ENCODE measurements around the gene CABYR. TPM values are rescaled to one million over a fixed set of nuclear protein-coding genes. Genes with fewer than 3 reads are reported as not detected.

Gene CABYR
- 6.9 to 7.7 TPM (median 7.4 TPM) in 3 replicates for polyA plus RNA-seq
- polyA plus RNA-seq (2011; ENCODE audit: low read depth): 3.5 TPM
- 6.3 and 8.5 TPM in 2 replicates for polyA plus RNA-seq (2011; cell fraction: cytosol; rRNA removed)
- 17.9 and 21.0 TPM in 2 replicates for polyA plus RNA-seq (2011; cell fraction: nucleus; rRNA removed)
- 5.2 and 6.8 TPM in 2 replicates for polyA plus RNA-seq (2012; ENCODE audit: low replicate concordance)
- 3.4 to 5.8 TPM (median 4.6 TPM) in 3 replicates for polyA minus RNA-seq
- polyA minus RNA-seq (2011; cell fraction: cytosol; rRNA and poly(A)+ RNA removed): 3.6 TPM
- polyA minus RNA-seq (2011; cell fraction: nucleus; rRNA and poly(A)+ RNA removed): 4.2 and 9.0 TPM in 2 replicates

GRCh38 chr18:24138789-24139616, at the start of gene CABYR:
Gene CABYR, plus strand, starts transcription at chr18:24139062. Its CDS starts 4,053 bp downstream, at chr18:24143115.
- H2AFZ ChIP-seq (ENCODE audit: control insufficient read depth, low read length): peak within 1 kb of the TSS; percentile 96
- dilution Hi-C loops (cut with MboI; ENCODE audit: extremely low pct_ligation_motif_present, low sequenced_read_pairs): no loop called here
- H3K9ac ChIP-seq (ENCODE audit: control insufficient read depth, extremely low read depth, insufficient read depth, low read length): peak within 1 kb of the TSS; percentile 71
- no peaks in the 10 kb centered on the region for H3K9me3 ChIP-seq (ENCODE audit: control insufficient read depth, low read depth, low read length)
- peak within 1 kb of the TSS; percentile 61 to 73 (median 66) for H3K4me3 ChIP-seq (ENCODE audit: control insufficient read depth in 2 of 3, extremely low read depth in 1 of 3, insufficient read depth in 2 of 3, low read depth in 1 of 3, low read length in 3 of 3)
- H3K36me3 ChIP-seq (ENCODE audit: control insufficient read depth in 2 of 2, extremely low read depth in 1 of 2, insufficient read depth in 2 of 2, low read length in 2 of 2): no peaks in the 10 kb centered on the region
- H3K27me3 ChIP-seq (ENCODE audit: control insufficient read depth, extremely low read depth, insufficient read depth, low read length): no peaks in the 10 kb centered on the region
- peak within 1 kb of the TSS; percentile 81 for H3K27ac ChIP-seq (ENCODE audit: control insufficient read depth, insufficient read depth, low read length)
- no peaks in the 10 kb centered on the region for H3K79me2 ChIP-seq (ENCODE audit: control insufficient read depth, insufficient read depth, low read length)
- no peaks in the 10 kb centered on the region for H4K20me1 ChIP-seq (ENCODE audit: control insufficient read depth, extremely low read depth, insufficient read depth, low read length)
- FAIRE-seq (peak; percentile 64), DNase-seq (ENCODE audit: low read depth, low spot score) (peak; percentile 11)
- H3K9me1 ChIP-seq (ENCODE audit: control insufficient read depth, extremely low read depth, insufficient read depth, low read length): no peaks in the 10 kb centered on the region
- TF ChIP-seq EZH2 (IDR thresholded peaks at IDR 0.05; ENCODE audit: low read length) (no peak), CTCF (optimal IDR thresholded peaks at IDR 0.05 in 1 of 3, IDR thresholded peaks at IDR 0.05 in 1 of 3, conservative IDR thresholded peaks at IDR 0.05 in 1 of 3; ENCODE audit: extremely low read depth in 1 of 3, insufficient read depth in 2 of 3, low read length in 3 of 3) (no peak)
- peak within 1 kb of the TSS; percentile 92 for H3K4me2 ChIP-seq (ENCODE audit: control insufficient read depth, extremely low read depth, insufficient read depth, low read depth, low read length)
- peaks cover 9% of the 10 kb centered on the region for H3K4me1 ChIP-seq (ENCODE audit: control insufficient read depth, extremely low read depth, insufficient read depth, low read length)

- Histone ChIP-seq H3K9me3 (ENCODE audit: control insufficient read depth, low read depth, low read length) (no peaks in the 10 kb centered on the region), H3K4me2 (ENCODE audit: control insufficient read depth, extremely low read depth, insufficient read depth, low read depth, low read length) (no peak overlapping the region), H3K4me3 (ENCODE audit: control insufficient read depth in 2 of 3, extremely low read depth in 1 of 3, insufficient read depth in 2 of 3, low read depth in 1 of 3, low read length in 3 of 3) (no peak overlapping the region), H3K27ac (ENCODE audit: control insufficient read depth, insufficient read depth, low read length) (no peak overlapping the region), H3K9ac (ENCODE audit: control insufficient read depth, extremely low read depth, insufficient read depth, low read length) (no peak overlapping the region), H3K4me1 (ENCODE audit: control insufficient read depth, extremely low read depth, insufficient read depth, low read length) (no peaks in the 10 kb centered on the region), H3K27me3 (ENCODE audit: control insufficient read depth, extremely low read depth, insufficient read depth, low read length) (no peaks in the 10 kb centered on the region), H3K9me1 (ENCODE audit: control insufficient read depth, extremely low read depth, insufficient read depth, low read length) (no peaks in the 10 kb centered on the region), H3K36me3 (ENCODE audit: control insufficient read depth in 2 of 2, extremely low read depth in 1 of 2, insufficient read depth in 2 of 2, low read length in 2 of 2) (peaks cover 5% of the 10 kb centered on the region in 2 experiments), H3K79me2 (ENCODE audit: control insufficient read depth, insufficient read depth, low read length) (no peaks in the 10 kb centered on the region), H4K20me1 (ENCODE audit: control insufficient read depth, extremely low read depth, insufficient read depth, low read length) (no peaks in the 10 kb centered on the region), H2AFZ (ENCODE audit: control insufficient read depth, low read length) (no peak overlapping the region)
- TF ChIP-seq EZH2 (IDR thresholded peaks at IDR 0.05; ENCODE audit: low read length) (no peak), CTCF (optimal IDR thresholded peaks at IDR 0.05 in 1 of 3, IDR thresholded peaks at IDR 0.05 in 1 of 3, conservative IDR thresholded peaks at IDR 0.05 in 1 of 3; ENCODE audit: extremely low read depth in 1 of 3, insufficient read depth in 2 of 3, low read length in 3 of 3) (no peak)
- dilution Hi-C loops (cut with MboI; ENCODE audit: extremely low pct_ligation_motif_present, low sequenced_read_pairs): no loop called here
- DNase-seq (ENCODE audit: low read depth, low spot score) (no peak), FAIRE-seq (no peak)
Observed at GRCh38 chr18:24089076-24089475, 49.8 kb upstream of the CABYR start.

All from keratinocyte (primary cell).